HG02884 (cell line): ENCODE results near the gene SLCO3A1.

Source experiments
- ATAC-seq: cut with Tn5 transposase; IDR thresholded peaks from one replicate; pipeline ENCODE4 v1.9.1; 2021; ENCODE audit warnings: mild to moderate bottlenecking, moderate library complexity; ENCODE audit not compliant: unreplicated experiment

The SLCO3A1 gene

GRCh38 chr15:91992945-91993344 is 139.4 kb downstream of the SLCO3A1 start:
- no peak for ATAC-seq

GRCh38 chr15:91995146-91995545 is 141.6 kb downstream of the SLCO3A1 start:
- ATAC-seq: no peak

- no peak for ATAC-seq
These were observed 143.7 kb downstream of the SLCO3A1 start for GRCh38 chr15:91997163-91997562.

- ATAC-seq: no peak
These were observed 147.2 kb downstream of the SLCO3A1 start for GRCh38 chr15:92000709-92001108.

GRCh38 chr15:92001307-92001706 is 147.8 kb downstream of the SLCO3A1 start:
- no peak for ATAC-seq

- ATAC-seq: no peak
These were observed 149.2 kb downstream of the SLCO3A1 start for GRCh38 chr15:92002666-92003065.

DNA sequence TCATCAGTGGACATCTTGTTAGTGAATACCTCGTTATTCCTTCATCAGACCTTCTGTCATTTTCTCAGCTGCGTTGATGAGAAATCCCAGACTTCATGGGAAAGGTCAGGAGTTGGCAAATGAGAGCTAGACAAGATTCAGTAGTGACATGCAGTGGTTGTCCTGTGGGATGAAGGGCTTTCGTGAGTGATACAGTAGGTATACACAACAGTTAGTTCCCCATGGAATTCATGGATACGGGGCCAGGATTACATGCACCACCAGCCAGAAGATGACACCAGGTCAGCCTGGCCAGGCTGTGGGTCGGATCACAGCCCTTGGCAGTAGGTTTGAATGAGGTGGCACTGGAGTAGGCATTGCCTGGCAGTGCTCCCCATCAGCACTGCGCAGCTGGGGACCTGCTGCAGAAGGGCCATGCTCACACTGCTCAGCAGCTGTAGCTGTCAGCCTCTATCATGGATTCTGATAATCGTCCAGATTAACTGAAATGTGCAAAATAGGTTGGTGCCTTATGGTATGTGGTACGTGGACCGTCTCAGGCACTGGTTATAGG is 150.1 kb downstream of the SLCO3A1 start:
- ATAC-seq: no peak

- no peak for ATAC-seq
These were observed 151.6 kb downstream of the SLCO3A1 start for GRCh38 chr15:92005154-92005553.

GRCh38 chr15:92006186-92007028 is 152.9 kb downstream of the SLCO3A1 start:
- no peak for ATAC-seq

- ATAC-seq: no peak
These were observed 155.7 kb downstream of the SLCO3A1 start for GRCh38 chr15:92009162-92009561.

DNA sequence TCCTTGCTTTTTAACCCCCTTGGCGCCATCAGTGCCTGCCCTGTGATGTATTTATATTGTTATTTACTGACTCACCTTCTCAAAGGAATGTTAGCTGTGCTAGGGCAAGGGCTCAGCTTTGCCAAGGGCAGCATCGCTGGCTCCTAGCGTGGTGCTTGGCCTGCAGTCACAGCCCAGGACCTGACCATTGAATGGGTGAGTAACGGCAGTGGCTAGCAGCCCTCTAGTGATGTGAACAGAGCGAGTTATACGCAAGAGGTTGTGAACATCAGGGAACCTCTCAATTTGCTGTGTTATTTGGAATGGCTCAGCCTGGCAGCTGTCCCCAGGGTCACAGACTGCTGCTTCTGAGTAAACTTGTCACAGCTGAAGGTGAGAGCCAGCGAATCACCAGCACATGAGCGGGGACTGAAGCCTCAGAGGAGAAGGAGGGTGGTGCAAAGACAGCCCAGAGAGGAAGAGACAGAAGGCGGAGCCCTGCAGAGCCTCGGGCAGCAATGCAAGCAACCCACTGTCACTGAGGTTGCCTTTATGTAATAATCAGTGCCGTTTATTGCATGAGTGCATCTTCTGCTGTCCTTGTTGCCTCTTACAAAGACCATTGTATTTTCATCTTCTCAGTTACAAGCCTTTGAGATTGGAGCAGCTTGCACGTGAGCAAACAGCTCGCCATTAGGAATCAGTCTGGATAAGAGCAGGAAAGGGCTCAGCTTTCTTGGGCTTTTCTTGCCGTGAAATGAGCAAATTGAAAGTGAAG is 158.3 kb downstream of the SLCO3A1 start:
- no peak for ATAC-seq

- ATAC-seq: no peak
These were observed 158.8 kb downstream of the SLCO3A1 start for GRCh38 chr15:92012368-92012629.

DNA sequence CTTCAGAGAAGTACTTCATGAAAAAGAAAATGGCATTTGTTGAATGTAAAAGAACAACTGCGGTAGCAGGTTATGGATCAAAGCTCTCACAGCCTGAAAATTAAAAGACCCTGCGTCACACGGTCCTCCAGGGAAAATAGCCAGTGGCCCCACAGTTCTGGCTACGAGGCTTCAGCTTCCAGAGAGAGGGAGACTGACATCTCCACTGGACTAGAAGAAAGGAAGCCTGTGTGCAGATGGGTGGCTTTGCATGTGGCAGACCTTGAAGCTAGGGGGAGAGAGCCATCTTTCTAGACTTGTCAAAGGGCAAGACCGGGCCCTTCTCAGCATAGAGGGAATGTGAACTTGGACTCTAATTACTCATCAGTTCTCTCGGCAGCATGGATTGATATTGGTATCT is 159.4 kb downstream of the SLCO3A1 start:
- ATAC-seq: no peak

- ATAC-seq: no peak
These were observed 160.9 kb downstream of the SLCO3A1 start for GRCh38 chr15:92014281-92015030.

GRCh38 chr15:92017882-92018534 is 164.5 kb downstream of the SLCO3A1 start:
- no peak for ATAC-seq

DNA sequence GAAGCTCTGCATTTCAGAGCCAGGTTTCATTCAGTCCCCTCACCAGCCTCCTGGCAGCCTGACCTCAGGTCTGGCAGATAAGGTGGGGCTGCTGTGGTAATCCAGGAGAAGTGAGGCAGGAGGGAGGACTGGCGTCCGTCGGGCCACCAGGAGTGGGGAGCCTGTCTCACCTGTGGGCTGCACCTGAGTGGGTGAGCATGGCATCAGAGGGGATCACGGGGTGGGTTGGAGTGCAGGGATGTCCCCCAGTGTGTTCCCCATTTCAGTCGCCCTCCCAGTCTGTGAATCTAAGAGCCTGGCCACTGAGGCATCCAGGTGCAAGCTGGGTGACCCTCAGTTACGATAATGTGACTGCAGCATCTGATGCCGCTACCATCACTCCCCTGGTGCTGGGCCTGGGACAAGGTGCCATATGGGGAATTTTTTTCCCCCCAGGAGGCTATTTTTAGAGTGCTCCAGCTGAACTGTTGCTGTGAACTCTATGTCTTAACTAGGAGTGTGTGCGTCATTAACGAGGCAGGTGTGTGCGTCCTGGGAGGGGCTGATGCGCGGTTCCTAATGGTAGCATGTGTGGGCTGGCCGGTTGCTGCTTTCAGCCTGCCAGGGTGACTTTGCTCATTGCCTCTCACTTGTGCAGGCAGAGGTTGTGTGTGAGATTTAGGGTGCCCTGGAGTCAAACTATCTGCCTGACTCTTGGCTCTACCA is 165.2 kb downstream of the SLCO3A1 start:
- no peak for ATAC-seq

GRCh38 chr15:92019706-92020105 is 166.2 kb downstream of the SLCO3A1 start:
- no peak for ATAC-seq

DNA sequence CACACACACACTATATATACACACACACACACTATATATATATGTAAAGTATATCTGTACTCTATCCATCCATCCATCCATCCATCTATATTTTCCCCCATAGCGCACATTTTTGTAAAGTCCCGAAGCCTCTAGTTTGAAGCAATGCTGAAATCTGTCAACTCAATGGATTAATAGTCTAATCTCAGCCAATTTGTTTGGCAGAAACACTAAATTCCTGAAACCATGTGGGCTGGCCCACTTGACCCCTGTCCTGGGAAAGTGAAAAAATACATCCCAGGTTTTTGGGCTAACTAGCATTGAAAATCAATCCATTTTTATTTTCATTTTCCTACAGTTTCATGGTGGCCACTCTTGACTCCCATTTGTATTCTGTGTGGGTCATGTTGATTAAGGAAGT is 166.7 kb downstream of the SLCO3A1 start:
- ATAC-seq: no peak

GRCh38 chr15:92020804-92021203 is 167.3 kb downstream of the SLCO3A1 start:
- no peak for ATAC-seq

DNA sequence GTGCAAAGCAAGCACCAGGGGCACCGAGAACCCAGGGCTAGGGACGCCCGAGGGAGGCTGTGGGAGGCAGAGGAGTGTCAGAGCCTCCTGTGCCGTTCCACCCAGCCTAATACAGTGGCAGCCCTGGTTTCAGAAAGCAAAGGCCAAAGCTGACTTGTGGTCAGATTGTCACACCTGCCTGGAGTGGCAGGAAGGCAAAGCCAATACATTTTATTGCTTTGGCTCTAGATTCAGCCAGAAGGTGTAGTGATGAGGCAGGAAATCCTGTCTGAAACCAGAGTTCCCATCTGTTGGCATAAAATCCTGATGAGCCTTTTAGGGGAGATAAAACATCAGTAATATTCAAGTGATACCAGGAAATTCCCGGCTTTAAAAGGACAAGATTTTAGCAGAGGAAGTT is 168.3 kb downstream of the SLCO3A1 start:
- no peak for ATAC-seq
